OCI-LY3 (cell line): Measurements from ENCODE around the gene RMND5A.

Source experiments
- EZH2phosphoT487 ChIP-seq: fragments of 200-600 bp; shearing (Covaris generic); IDR thresholded peaks from 2 replicates; pipeline ENCODE4 v1.6.1; 2018; ENCODE audit warnings: antibody characterized with exemption, mixed run types, low read depth
- TF ChIP-seq, protein P1 (sequence below): fragments of 200-600, 300-600 bp; sonication (generic); IDR thresholded peaks from 2 replicates; pipeline ENCODE4 v1.5.1; 2014; ENCODE audit warnings: antibody characterized with exemption, low read length, low read depth

- TF ChIP-seq, protein P1, sequence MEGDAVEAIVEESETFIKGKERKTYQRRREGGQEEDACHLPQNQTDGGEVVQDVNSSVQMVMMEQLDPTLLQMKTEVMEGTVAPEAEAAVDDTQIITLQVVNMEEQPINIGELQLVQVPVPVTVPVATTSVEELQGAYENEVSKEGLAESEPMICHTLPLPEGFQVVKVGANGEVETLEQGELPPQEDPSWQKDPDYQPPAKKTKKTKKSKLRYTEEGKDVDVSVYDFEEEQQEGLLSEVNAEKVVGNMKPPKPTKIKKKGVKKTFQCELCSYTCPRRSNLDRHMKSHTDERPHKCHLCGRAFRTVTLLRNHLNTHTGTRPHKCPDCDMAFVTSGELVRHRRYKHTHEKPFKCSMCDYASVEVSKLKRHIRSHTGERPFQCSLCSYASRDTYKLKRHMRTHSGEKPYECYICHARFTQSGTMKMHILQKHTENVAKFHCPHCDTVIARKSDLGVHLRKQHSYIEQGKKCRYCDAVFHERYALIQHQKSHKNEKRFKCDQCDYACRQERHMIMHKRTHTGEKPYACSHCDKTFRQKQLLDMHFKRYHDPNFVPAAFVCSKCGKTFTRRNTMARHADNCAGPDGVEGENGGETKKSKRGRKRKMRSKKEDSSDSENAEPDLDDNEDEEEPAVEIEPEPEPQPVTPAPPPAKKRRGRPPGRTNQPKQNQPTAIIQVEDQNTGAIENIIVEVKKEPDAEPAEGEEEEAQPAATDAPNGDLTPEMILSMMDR, result no peak
- no peak for TF ChIP-seq EZH2phosphoT487
Observed at GRCh38 chr2:86807468-86808275, 87.6 kb downstream of the RMND5A start.
